AML-193 (cell line): ENCODE data around the gene ZBTB6.

Experiments used
- DNase-seq, 2 experiments: peaks; one replicate each; lab custom pipeline; 2025; lab: John Stamatoyannopoulos, UW

Gene ZBTB6

GRCh38 chr9:122912964-122913673, at the start of gene ZBTB6:
ZBTB6 (minus strand) TSS chr9:122913323; CDS start chr9:122912072, 1,251 bp downstream.
- DNase-seq = peak; percentile 69 to 72

GRCh38 chr9:122961139-122961538, 48.0 kb upstream of the ZBTB6 start:
- DNase-seq = no peak

- no peak for DNase-seq
Measured at GRCh38 chr9:122955961-122956360, 42.8 kb upstream of the ZBTB6 start.

GRCh38 chr9:122954253-122954691, 41.1 kb upstream of the ZBTB6 start:
- no peak for DNase-seq

- DNase-seq = no peak
Measured at GRCh38 chr9:122951056-122951455, 37.9 kb upstream of the ZBTB6 start.

GRCh38 chr9:122950263-122950662, 37.1 kb upstream of the ZBTB6 start:
- no peak for DNase-seq

GRCh38 chr9:122949696-122950095, 36.6 kb upstream of the ZBTB6 start:
- no peak for DNase-seq

- no peak for DNase-seq
Measured at GRCh38 chr9:122948313-122948712, 35.2 kb upstream of the ZBTB6 start.

GRCh38 chr9:122946461-122947005, 33.4 kb upstream of the ZBTB6 start:
- no peak for DNase-seq

GRCh38 chr9:122944960-122945888, 32.1 kb upstream of the ZBTB6 start:
- DNase-seq = no peak

GRCh38 chr9:122941582-122942234, 28.6 kb upstream of the ZBTB6 start:
- DNase-seq = peak in 1 of 2 experiments; percentile 5

- DNase-seq = peak; percentile 92 to 96
Measured at GRCh38 chr9:122940749-122941581, 27.8 kb upstream of the ZBTB6 start, which contains the start of gene RABGAP1. RABGAP1 (plus strand) TSS chr9:122941020; CDS start chr9:122957060, 16,040 bp downstream.

GRCh38 chr9:122940454-122940748, 27.3 kb upstream of the ZBTB6 start:
- no peak for DNase-seq

GRCh38 chr9:122939601-122940000, 26.5 kb upstream of the ZBTB6 start:
- DNase-seq = no peak

- DNase-seq = no peak
Measured at GRCh38 chr9:122936883-122937282, 23.8 kb upstream of the ZBTB6 start.

GRCh38 chr9:122936464-122936863, 23.3 kb upstream of the ZBTB6 start:
- no peak for DNase-seq

- DNase-seq = peak; percentile 87 to 88
Measured at GRCh38 chr9:122931226-122932121, 18.4 kb upstream of the ZBTB6 start, which contains the start of gene ZBTB26. ZBTB26 (minus strand) TSS chr9:122931512; CDS start chr9:122919934, 11,578 bp downstream.

GRCh38 chr9:122930541-122931225, 17.6 kb upstream of the ZBTB6 start:
- no peak for DNase-seq

- peak in 1 of 2 experiments; percentile 7 for DNase-seq
Measured at GRCh38 chr9:122929796-122930354, 16.8 kb upstream of the ZBTB6 start.
